T47D (cell line): ENCODE measurements around the gene ARL14EPL.
A peak's percentile ranks its signal among the peaks of the same experiment; 100 is the strongest.

Experiments used
- DNase-seq, 2 experiments: peaks; one replicate each; pipeline versions ENCODE4 v3.0.0 to v3.0.0-alpha.2; 2011 to 2012; ENCODE audit warnings: low read depth in 1 of 2, low spot score in 1 of 2
- JUND ChIP-seq: IDR thresholded peaks from 2 replicates; pipeline ENCODE4 v1.6.1; 2012; ENCODE audit warnings: low read depth
- in situ Hi-C: cut with HindIII; loops from 2 replicates; pipeline ENCODE4 v1.10.0; 2016; ENCODE audit warnings: low sequenced_read_pairs, low pct_unique_long_range_greater_than_20kb

The ARL14EPL gene

DNA sequence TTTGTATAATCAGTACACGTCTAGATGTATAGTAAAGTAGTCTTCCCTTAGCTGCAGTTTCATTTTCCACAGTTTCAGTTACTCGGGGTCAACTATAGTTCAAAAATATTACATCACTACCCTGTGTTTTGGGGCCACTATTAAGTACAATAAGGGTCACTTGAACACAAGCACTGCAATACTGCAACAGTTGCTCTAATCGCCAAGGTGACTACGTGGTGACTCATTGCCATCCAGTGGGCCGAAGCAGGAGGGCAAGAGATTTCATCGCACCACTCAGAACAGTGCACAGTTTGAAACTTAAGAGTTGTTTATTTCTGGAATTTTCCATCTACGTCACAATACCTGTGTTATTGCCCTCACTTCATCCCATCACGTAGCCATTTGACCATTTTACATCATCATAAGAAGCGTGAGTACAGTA, at the start of gene ARL14EPL:
Gene ARL14EPL, plus strand, starts transcription at position 379 of the 424 bp plus-strand sequence. CDS start 18,994 bp downstream, outside the sequence.
- in situ Hi-C loops, result no loop called here
- TF ChIP-seq JUND, result no peak
- DNase-seq, result peak in 1 of 2 experiments; percentile 40

DNA sequence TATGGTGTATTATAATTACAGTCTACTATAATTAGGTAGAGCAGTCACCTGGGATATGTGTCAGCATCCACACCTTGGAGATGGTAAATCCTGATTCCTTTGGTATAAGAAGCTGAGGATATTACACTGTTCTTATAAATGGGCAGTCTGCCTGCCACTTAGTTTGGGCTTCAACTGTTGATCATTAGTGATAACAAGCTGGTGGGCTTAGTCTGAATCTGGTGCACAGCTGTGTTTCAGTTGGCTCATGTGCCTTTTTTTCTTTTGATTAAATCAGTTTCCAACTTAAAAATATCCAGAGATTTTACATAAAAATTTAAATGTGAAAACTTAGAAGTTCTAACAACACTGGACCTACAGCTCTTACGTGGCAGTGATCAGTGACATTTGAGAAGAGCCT, 48.8 kb upstream of the ARL14EPL start:
- TF ChIP-seq JUND, result no peak
- in situ Hi-C loops, result no loop called here
- DNase-seq, result no peak

DNA sequence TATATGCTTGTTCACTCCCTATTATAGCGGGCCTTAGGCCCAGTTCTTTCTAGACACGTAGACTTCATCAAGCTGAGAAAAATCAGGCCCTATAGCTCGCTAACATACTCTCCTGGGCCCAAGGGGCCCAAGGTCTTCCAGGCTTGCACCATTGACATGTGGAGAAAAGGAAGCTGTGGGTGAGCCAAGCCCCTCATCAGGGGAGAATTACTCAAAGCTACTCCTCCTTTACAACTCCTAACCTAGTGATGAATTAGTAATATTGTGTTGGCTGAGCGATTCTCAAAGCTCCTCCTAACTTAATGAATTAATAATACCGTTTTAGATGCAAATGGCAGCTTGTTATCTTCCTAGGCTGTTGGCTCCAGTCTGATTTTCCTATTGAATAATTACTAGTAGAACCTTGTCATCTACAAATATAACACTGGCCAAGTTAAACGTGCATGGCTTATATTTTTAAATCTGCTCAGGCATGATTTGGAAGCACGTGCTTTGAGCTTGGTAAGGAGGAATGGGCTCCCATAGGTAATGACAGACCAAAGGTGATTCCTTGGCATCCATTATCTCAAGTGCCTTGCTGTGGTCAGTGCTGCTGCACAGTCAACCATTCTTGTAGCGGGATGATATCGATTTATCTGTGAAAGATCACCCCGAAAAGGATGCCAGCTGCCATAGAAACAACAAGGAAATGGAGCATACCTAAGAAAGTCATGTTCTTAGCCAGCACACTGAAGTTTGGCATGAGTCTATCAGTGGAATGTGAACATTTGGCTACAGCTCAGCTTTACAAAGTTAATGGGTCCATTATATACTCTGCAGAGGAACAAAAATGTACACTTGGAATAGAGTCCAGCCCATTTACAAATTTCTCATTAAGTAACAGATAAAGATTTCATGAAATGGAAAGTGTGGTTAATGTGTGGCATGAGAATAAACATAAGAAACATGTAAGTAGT, 46.2 kb upstream of the ARL14EPL start:
- in situ Hi-C loops, result no loop called here
- peak in 1 of 2 experiments; percentile 22 for DNase-seq

DNA sequence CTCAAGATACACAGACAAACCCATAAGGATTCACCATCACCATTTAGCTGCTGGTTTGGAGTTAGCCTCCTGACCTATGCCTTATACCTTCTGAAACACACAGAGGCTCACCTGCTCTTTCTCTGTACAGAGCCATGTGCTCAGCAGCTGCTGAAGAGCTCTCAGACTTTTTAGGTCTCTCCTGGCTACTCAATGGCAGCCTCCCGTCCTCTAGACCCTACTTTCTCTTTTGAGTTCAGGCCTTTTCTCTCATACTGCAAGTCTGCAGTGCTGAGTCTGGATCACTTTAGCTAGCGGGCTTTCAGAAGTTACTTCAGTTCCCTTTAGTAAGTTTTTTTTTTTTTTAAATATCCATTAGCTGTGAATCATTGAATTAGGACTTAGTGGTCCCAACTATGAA, 44.3 kb upstream of the ARL14EPL start:
- in situ Hi-C loops, result no loop called here
- no peak for DNase-seq

More for the DNA sequence above, 46.2 kb upstream of the ARL14EPL start:
- TF ChIP-seq JUND, result no peak

DNA sequence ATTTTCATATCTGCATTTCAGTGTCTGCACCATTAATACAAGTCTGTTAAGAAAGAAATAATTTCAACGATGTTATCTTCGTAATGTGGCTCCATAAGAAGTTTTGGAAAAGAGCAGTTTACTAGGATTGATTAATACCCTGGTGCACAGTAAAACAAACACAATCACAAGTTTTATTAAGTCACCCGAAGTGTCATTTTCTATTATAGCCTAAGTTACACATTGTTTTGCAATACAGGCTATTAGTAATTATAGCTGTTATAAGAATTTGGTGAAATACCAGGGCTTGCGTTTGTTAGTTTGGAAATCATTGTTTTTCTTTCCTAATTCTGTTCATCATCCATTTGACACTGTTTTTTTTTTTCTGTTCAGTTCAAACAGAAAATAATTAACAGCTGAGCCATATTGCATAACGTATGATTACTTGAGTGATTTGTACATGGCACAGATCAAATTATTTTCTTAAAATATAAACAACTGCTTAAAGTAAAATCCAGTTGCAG, 39.4 kb upstream of the ARL14EPL start:
- no peak for TF ChIP-seq JUND
- DNase-seq, result no peak
- in situ Hi-C loops, result no loop called here

More for the DNA sequence above, 44.3 kb upstream of the ARL14EPL start:
- TF ChIP-seq JUND, result no peak

DNA sequence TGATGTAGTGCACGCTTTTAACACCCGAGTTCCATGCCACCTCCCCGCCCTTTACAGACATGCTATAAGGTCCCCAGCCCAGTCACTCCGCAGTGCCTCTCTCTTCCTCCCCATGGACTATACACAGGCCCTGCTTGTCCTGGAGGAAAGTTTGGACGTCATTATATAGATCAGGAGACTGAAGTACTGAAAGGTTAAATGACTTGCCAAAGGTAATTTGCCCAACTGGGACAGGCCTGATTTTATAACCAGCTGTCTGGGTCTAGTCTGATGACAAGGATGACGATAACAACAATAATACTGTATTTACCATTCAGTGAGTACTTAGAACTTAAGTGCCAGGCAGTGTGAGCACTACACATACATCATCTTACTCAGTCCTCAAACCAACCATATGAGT, 36.9 kb upstream of the ARL14EPL start:
- DNase-seq, result no peak
- no peak for TF ChIP-seq JUND
- in situ Hi-C loops, result no loop called here

DNA sequence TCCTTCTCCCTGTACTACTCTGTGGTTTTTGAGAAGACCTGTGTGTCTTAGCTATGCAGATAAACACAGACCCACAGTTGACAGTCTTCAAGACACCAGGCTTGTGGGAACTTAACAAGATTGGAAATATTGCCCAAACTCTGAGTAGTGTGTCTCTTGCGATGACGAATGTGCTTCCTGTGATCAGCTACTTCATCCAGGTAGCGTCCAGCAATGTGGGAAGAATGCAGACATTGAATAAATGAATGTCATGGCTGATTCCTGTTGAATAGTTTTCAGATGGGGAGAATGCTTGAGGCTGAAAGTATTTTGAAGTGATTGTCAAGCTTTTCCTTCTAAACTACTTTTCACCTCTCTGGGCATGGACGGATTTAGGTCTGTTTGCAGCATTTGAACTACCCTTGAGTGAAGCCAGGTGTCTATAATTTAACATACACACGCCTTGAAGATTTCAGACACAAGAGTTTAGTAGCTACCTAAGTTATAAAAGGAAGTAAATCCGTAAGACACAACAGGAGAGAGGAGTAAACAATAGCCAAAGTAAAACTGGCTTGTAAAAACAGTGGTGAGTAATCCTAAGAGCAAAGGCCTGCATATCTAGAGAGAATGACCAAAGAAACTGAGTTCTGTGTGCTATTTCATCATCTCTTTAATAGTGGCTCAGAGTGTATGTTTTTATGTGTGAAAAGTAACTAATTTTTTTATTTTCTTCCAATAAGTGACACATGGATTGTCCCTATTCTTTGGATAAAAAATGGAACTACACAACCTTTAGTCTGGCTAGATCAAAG, 30.0 kb upstream of the ARL14EPL start:
- no peak for DNase-seq
- TF ChIP-seq JUND, result no peak
- in situ Hi-C loops, result no loop called here

DNA sequence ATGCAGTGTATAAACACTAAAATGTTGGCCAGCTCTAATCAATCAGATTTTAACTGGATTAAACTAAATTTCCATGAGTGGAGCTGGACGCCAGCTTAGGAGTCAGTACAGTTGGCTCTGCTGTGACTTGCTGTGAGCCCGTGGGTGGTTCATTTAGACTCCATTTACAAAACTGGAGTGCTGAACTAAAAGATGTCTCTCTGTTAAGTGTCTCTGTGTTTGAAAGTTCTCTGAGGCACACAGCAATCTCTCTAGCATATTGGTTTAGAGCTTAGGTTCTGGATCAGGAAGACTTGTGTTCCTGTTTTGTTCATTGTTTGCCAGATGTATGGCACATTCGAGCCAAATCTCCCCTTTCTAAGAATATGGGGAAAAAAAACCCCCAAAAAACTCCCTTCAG, 28.0 kb upstream of the ARL14EPL start:
- no peak for TF ChIP-seq JUND
- in situ Hi-C loops, result no loop called here
- no peak for DNase-seq

DNA sequence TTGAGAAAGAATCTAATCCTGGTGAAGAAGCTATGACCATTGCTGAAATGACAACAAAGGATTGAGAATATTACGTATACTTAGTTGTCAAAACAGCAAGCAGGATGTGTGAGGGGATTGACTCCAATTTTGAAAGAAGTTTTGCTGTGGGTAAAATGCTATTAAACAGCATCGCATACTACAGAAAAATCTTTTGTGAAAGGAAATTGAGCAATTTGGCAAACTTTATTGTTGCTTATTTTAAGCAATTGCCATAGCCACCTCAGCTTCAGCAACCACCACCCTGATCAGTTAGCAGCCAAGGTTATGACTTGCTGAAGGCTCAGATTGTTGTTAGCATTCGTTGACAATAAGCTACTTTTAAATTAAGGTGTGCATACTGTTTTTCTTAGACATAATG, 22.5 kb upstream of the ARL14EPL start:
- no peak for TF ChIP-seq JUND
- in situ Hi-C loops, result no loop called here
- no peak for DNase-seq

DNA sequence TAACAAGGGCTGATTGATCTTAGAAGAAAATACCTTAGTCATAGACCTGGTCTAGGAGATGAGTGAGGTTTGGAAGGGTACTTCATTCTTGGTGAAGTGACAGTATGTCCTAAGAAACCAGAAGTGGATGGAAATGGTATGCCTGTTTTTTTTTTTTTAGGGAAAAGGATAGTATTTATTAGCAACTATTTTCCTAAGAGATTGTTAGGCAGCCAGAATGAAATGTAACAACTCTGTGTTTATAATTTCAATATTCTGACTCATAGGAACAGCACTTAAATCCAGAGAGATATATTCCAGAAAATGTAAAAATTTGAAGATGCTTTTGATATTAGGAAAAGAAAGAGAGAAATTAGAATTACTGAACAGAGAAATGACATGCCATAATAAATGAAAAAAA, 21.2 kb upstream of the ARL14EPL start:
- in situ Hi-C loops, result no loop called here
- no peak for DNase-seq
- no peak for TF ChIP-seq JUND

DNA sequence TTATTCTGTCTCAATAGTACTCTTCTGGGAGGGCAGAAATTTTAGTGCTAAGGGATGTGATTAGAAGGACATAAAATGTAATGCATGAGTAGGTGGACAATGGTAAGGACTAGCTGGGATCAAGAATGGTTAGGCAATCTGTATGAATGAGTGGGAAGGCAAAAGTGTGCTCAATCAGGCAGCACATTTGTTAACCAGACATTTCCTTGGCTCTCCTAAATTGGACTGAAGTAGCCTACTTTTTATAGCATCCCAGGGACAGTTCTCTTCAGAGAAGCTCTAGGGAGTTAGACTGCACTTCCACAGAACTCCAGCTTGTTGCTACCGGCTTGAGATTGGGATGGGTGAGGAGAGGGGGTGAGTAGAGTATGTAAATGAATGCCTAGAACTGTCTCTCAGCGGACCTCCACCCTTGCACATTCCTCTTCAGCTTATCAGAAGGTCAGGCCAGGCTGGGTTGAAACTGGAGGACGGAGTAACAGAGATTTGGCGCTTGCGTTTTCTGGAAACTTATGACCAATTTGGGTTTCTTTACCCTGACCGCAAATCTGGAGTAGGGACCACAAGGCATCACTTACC, 19.0 kb upstream of the ARL14EPL start:
- DNase-seq, result no peak

DNA sequence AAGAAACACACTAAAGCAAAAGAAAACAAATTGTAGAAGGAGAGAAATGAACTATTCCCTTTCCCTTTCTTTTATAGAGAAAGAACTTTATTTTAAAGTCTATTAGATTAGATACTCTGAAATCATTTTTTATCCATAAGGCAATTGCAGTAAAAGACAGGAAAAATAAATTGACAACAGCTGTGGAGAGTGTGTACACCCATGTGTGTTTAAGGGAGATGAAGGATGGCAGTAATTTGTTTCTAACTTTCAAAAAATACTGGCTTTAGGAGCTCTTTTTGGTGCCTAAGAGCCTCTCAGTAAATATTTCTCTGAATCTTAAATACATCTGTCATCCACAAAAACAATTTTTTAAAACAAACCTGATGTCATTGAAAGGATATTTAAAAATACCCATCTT, 18.3 kb upstream of the ARL14EPL start:
- in situ Hi-C loops, result no loop called here
- TF ChIP-seq JUND, result no peak
- DNase-seq, result no peak

More for the DNA sequence above, 19.0 kb upstream of the ARL14EPL start:
- in situ Hi-C loops, result no loop called here
- no peak for TF ChIP-seq JUND
